G401.6 (cell line): ENCODE data around the gene LRWD1.
"Not testable (repeated sequence)": the region's sequence is repeated elsewhere in the genome, so short reads cannot be mapped to it uniquely, and the experiment has no call there.

Source experiments
- FAIRE-seq: peaks from 2 replicates; lab custom pipeline; 2012; peaks lifted over from hg19 to GRCh38; lab: Jason Lieb, UNC

LRWD1 gene

GRCh38 chr7:102469351-102469971 lies 4.7 kb downstream of the LRWD1 start:
- FAIRE-seq: no peak

GRCh38 chr7:102469972-102470825 lies 5.4 kb downstream of the LRWD1 start:
- no peak for FAIRE-seq

GRCh38 chr7:102471791-102472125 lies 7.0 kb downstream of the LRWD1 start:
- FAIRE-seq: no peak

- no peak for FAIRE-seq
Measured at GRCh38 chr7:102472126-102473041, 7.6 kb downstream of the LRWD1 start.

- FAIRE-seq: no peak
Measured at GRCh38 chr7:102473271-102473991, 8.6 kb downstream of the LRWD1 start.

GRCh38 chr7:102474116-102474515 lies 9.3 kb downstream of the LRWD1 start:
- FAIRE-seq: not testable (repeated sequence)

- not testable (repeated sequence) for FAIRE-seq
Measured at GRCh38 chr7:102474736-102475435, 10.1 kb downstream of the LRWD1 start.

GRCh38 chr7:102478314-102479208 lies 13.8 kb downstream of the LRWD1 start, which contains the start of gene POLR2J:
Gene POLR2J (minus strand): TSS chr7:102478922. CDS start chr7:102478860, 62 bp downstream.
- not testable (repeated sequence) for FAIRE-seq

GRCh38 chr7:102479209-102479584 lies 14.4 kb downstream of the LRWD1 start:
- FAIRE-seq: not testable (repeated sequence)

- FAIRE-seq: not testable (repeated sequence)
Measured at GRCh38 chr7:102479982-102480637, 15.3 kb downstream of the LRWD1 start.

GRCh38 chr7:102481962-102482361 lies 17.2 kb downstream of the LRWD1 start:
- FAIRE-seq: not testable (repeated sequence)

- not testable (repeated sequence) for FAIRE-seq
Measured at GRCh38 chr7:102484317-102484716, 19.5 kb downstream of the LRWD1 start.

- FAIRE-seq: not testable (repeated sequence)
Measured at GRCh38 chr7:102490529-102491075, 25.8 kb downstream of the LRWD1 start.

- FAIRE-seq: not testable (repeated sequence)
Measured at GRCh38 chr7:102493220-102493935, 28.6 kb downstream of the LRWD1 start.

- FAIRE-seq: not testable (repeated sequence)
Measured at GRCh38 chr7:102494026-102494425, 29.2 kb downstream of the LRWD1 start.

- FAIRE-seq: not testable (repeated sequence)
Measured at GRCh38 chr7:102494473-102495149, 29.8 kb downstream of the LRWD1 start.

- not testable (repeated sequence) for FAIRE-seq
Measured at GRCh38 chr7:102496861-102497260, 32.1 kb downstream of the LRWD1 start.

- not testable (repeated sequence) for FAIRE-seq
Measured at GRCh38 chr7:102497308-102497707, 32.5 kb downstream of the LRWD1 start.
